Mucosa of descending colon (tissue), 3 donors: ENCODE data around the gene FARP1. TPM values are rescaled to one million over a fixed set of nuclear protein-coding genes. Genes with fewer than 3 reads are reported as not detected.
A peak's percentile ranks its signal among the peaks of the same experiment; 100 is the strongest.

Experiments used
- ATAC-seq: fragments of 200-7000 bp; cut with Tn5 transposase; one replicate; pipeline ENCODE4 v1.9.1; 2020; ENCODE audit warnings: mild to moderate bottlenecking, moderate library complexity
- DNase-seq, 3 donors: peaks; one replicate each; pipeline ENCODE4 v3.0.0-alpha.2; 2020
- H3K36me3 ChIP-seq: fragments of 200-600 bp; one replicate; pipeline ENCODE4 v1.8.0; 2021; ENCODE audit warnings: low read depth, mild to moderate bottlenecking
- H3K4me1 ChIP-seq: fragments of 200-600 bp; one replicate; pipeline ENCODE4 v1.8.0; 2021; ENCODE audit warnings: low read depth, mild to moderate bottlenecking
- H3K4me3 ChIP-seq: fragments of 200-600 bp; one replicate; pipeline ENCODE4 v1.8.0; 2021; ENCODE audit warnings: mild to moderate bottlenecking
- H3K9me3 ChIP-seq: fragments of 200-600 bp; one replicate; pipeline ENCODE4 v1.8.0; 2021; ENCODE audit warnings: mild to moderate bottlenecking
- CTCF ChIP-seq: fragments of 200-600 bp; IDR thresholded peaks from one replicate; pipeline ENCODE4 v1.8.0; 2022; ENCODE audit warnings: antibody characterized with exemption, mild to moderate bottlenecking
- intact Hi-C, 2 donors: fragments of 100-400 bp; cut with DNase I in 1 of 2; cut with micrococcal nuclease in 1 of 2; formaldehyde crosslinking; loops; one replicate each; pipeline versions ENCODE4 v1.11.0 to v1.11.1; 2022; cut with DNase I, micrococcal nuclease
- total RNA-seq, 3 donors: library from RNA; stranded (reverse); fragmentation: NEBNext Ultra II Directional in 2 of 3; extraction: Animal tissue kit (Norgen Biotek cat#: 25700) in 2 of 3; gene quantifications; one replicate each; pipeline versions ENCODE4 v1.2.1 to v1.2.4, GENCODE V29; 2021 to 2023
- donor health status: DM: no; HTN: no; CAD: no; lungs with moderate emphysema.
- donor health status: DM: no; HTN: no; CAD: no.
- donor health status: DM: no; HTN: yes; CAD: no.

FARP1 gene
- total RNA-seq, 3 donors from 2014 or later: 44.4 to 111 (median 53.6) TPM

- intact Hi-C loops: no loop called here
- H3K36me3 ChIP-seq: no peaks in the 10 kb centered on the region
- ATAC-seq: no peak
- H3K9me3 ChIP-seq: no peaks in the 10 kb centered on the region
- TF ChIP-seq CTCF: no peak
- H3K4me1 ChIP-seq: peaks cover 13% of the 10 kb centered on the region
- DNase-seq: no peak
- H3K4me3 ChIP-seq: no peak overlapping the region
Observed at GRCh38 chr13:98298599-98298998, 155.7 kb downstream of the FARP1 start.

GRCh38 chr13:98299235-98299965, 156.5 kb downstream of the FARP1 start:
- intact Hi-C loops: no loop called here

GRCh38 chr13:98299966-98300350, 157.1 kb downstream of the FARP1 start:
- DNase-seq: no peak
- Histone ChIP-seq H3K9me3 (no peaks in the 10 kb centered on the region), H3K36me3 (no peaks in the 10 kb centered on the region), H3K4me1 (peaks cover 13% of the 10 kb centered on the region), H3K4me3 (no peak overlapping the region)
- no peak for TF ChIP-seq CTCF
- ATAC-seq: no peak
- intact Hi-C loops: no loop called here

More at GRCh38 chr13:98299235-98299965, 156.5 kb downstream of the FARP1 start:
- ATAC-seq: no peak
- DNase-seq: no peak
- no peak for TF ChIP-seq CTCF
- Histone ChIP-seq H3K36me3 (no peaks in the 10 kb centered on the region), H3K4me3 (no peak overlapping the region), H3K4me1 (peaks cover 13% of the 10 kb centered on the region), H3K9me3 (no peaks in the 10 kb centered on the region)

GRCh38 chr13:98300956-98301641, 158.2 kb downstream of the FARP1 start:
- H3K4me1 ChIP-seq: peaks cover 13% of the 10 kb centered on the region
- H3K9me3 ChIP-seq: no peaks in the 10 kb centered on the region
- no peak for TF ChIP-seq CTCF
- no peak overlapping the region for H3K4me3 ChIP-seq
- H3K36me3 ChIP-seq: no peaks in the 10 kb centered on the region
- DNase-seq (no peak), ATAC-seq (peak; percentile 44)
- intact Hi-C loops: no loop called here

- Histone ChIP-seq H3K36me3 (no peaks in the 10 kb centered on the region), H3K4me1 (peaks cover 13% of the 10 kb centered on the region), H3K9me3 (no peaks in the 10 kb centered on the region), H3K4me3 (no peak overlapping the region)
- intact Hi-C loops: no loop called here
- no peak for TF ChIP-seq CTCF
- ATAC-seq: no peak
- no peak for DNase-seq
Observed at GRCh38 chr13:98301721-98302120, 158.8 kb downstream of the FARP1 start.
